GM12874 (cell line): ENCODE data around the gene RPS18.

ENCODE experiments used
- CTCF ChIP-seq: IDR thresholded peaks from 2 replicates; pipeline ENCODE4 v1.5.1; 2011; ENCODE audit warnings: low read depth, mild to moderate bottlenecking, control low read depth, low read length, moderate library complexity; ENCODE audit not compliant: insufficient read depth

Gene RPS18

GRCh38 chr6:33312361-33313104 is 40.7 kb downstream of the RPS18 start:
- no peak for TF ChIP-seq CTCF

- no peak for TF ChIP-seq CTCF
Measured at GRCh38 chr6:33313105-33313708, 41.3 kb downstream of the RPS18 start.

GRCh38 chr6:33313709-33314514 is 42.0 kb downstream of the RPS18 start, which contains the start of gene TAPBP:
Gene TAPBP (minus strand): TSS chr6:33314078. CDS start chr6:33314041, 37 bp downstream.
- no peak for TF ChIP-seq CTCF

- no peak for TF ChIP-seq CTCF
Measured at GRCh38 chr6:33314515-33314942, 42.7 kb downstream of the RPS18 start.

GRCh38 chr6:33314943-33315792 is 43.3 kb downstream of the RPS18 start:
- no peak for TF ChIP-seq CTCF

- TF ChIP-seq CTCF, result no peak
Measured at GRCh38 chr6:33315793-33316602, 44.1 kb downstream of the RPS18 start.
